CD4-positive, alpha-beta memory T cell (primary cell): ENCODE results near the gene MCM9. TPM values are rescaled to one million over a fixed set of nuclear protein-coding genes. Genes with fewer than 3 reads are reported as not detected.

ENCODE experiments used
- CTCF ChIA-PET: fragments of 350-600 bp; sonication (Branson Sonifier 250); formaldehyde crosslinking; loops from one replicate; lab custom pipeline; 2021; ENCODE audit warnings: inconsistent platforms; ENCODE audit not compliant: partially characterized antibody; lab: Charles Lee
- POLR2A ChIA-PET: fragments of 350-600 bp; sonication (Branson Sonifier 250); formaldehyde crosslinking; loops from one replicate; lab custom pipeline; 2021; ENCODE audit not compliant: partially characterized antibody; lab: Charles Lee
- DNase-seq, 5 donors: peaks; one replicate each; pipeline versions ENCODE4 v3.0.0 to v3.0.0-alpha.2; 2020 to 2022; ENCODE audit warnings: mixed read lengths in 1 of 5
- H3K27ac ChIP-seq: one replicate; pipeline ENCODE4 v1.7.0; 2013; ENCODE audit warnings: low read depth, low read length
- H3K27me3 ChIP-seq: 2 replicates; pipeline ENCODE4 v1.7.0; 2013; ENCODE audit warnings: mild to moderate bottlenecking, low read length, moderate library complexity; ENCODE audit not compliant: insufficient read depth
- H3K36me3 ChIP-seq: 2 replicates; pipeline ENCODE4 v1.7.0; 2013; ENCODE audit warnings: mild to moderate bottlenecking, low read length, moderate library complexity; ENCODE audit not compliant: insufficient read depth
- H3K4me1 ChIP-seq: 2 replicates; pipeline ENCODE4 v1.7.0; 2013; ENCODE audit warnings: mild to moderate bottlenecking, low read length, moderate library complexity; ENCODE audit not compliant: insufficient read depth
- H3K4me3 ChIP-seq, 2 donors: one replicate each; pipeline ENCODE4 v1.7.0; 2013; ENCODE audit warnings: low read length in 2 of 2, mild to moderate bottlenecking in 1 of 2
- H3K9me3 ChIP-seq, 2 donors: one replicate each; pipeline ENCODE4 v1.7.0; 2013; ENCODE audit warnings: low read length in 2 of 2, control low read depth in 1 of 2; ENCODE audit not compliant: control insufficient read depth in 1 of 2
- H3K27ac Mint-ChIP-seq, 7 donors: one replicate each; pipeline ENCODE4 v1.8.0; 2020 to 2021; ENCODE audit warnings: mixed read lengths in 7 of 7, mild to moderate bottlenecking in 6 of 7, inconsistent platforms in 3 of 7, moderate library complexity in 3 of 7
- H3K27me3 Mint-ChIP-seq, 2 donors: one replicate each; pipeline ENCODE4 v1.8.0; 2020 to 2021; ENCODE audit warnings: mixed read lengths in 2 of 2
- H3K36me3 Mint-ChIP-seq, 2 donors: one replicate each; pipeline ENCODE4 v1.8.0; 2020 to 2021; ENCODE audit warnings: mixed read lengths in 2 of 2, inconsistent platforms in 1 of 2, mild to moderate bottlenecking in 1 of 2
- H3K4me1 Mint-ChIP-seq, 4 donors: one replicate each; pipeline ENCODE4 v1.8.0; 2020 to 2021; ENCODE audit warnings: mixed read lengths in 4 of 4, mild to moderate bottlenecking in 1 of 4
- H3K4me3 Mint-ChIP-seq, 8 donors: one replicate each; pipeline ENCODE4 v1.8.0; 2020 to 2021; ENCODE audit warnings: mixed read lengths in 8 of 8, mild to moderate bottlenecking in 7 of 8, moderate library complexity in 6 of 8, inconsistent platforms in 3 of 8
- H3K9me3 Mint-ChIP-seq, 8 donors: one replicate each; pipeline ENCODE4 v1.8.0; 2020 to 2021; ENCODE audit warnings: mixed read lengths in 8 of 8, mild to moderate bottlenecking in 5 of 8, inconsistent platforms in 3 of 8, moderate library complexity in 1 of 8
- intact Hi-C: fragments of 100-400 bp; cut with micrococcal nuclease; formaldehyde crosslinking; loops from one replicate; pipeline ENCODE4 v1.15.1; 2023
- polyA plus RNA-seq, 2 donors: library from polyadenylated mRNA; unstranded; fragments of 300-500 nt; fragmentation: Illumina TruSeq; gene quantifications; one replicate each; pipeline ENCODE4 v1.2.3, GENCODE V29; 2021
- total RNA-seq, 2 experiments: library from RNA; stranded (reverse); gene quantifications; one replicate each; pipeline ENCODE4 v1.2.3, GENCODE V29; 2021

MCM9 gene
- 10 to 100 TPM; 33.8 to 36.6 TPM for total RNA-seq
- polyA plus RNA-seq = 10 to 100 TPM; 11.2 to 15.2 TPM

- POLR2A ChIA-PET = interaction anchor here (0.7 to 3.9 kb wide), 16 partner anchors 26 to 414 kb away, joined by 3 to 65 read pairs (median 6); partner anchors contain the start of genes ASF1A and CEP85L
- peaks cover 4% of the 10 kb centered on the region for H3K36me3 ChIP-seq
- peak within 1 kb of the TSS; percentile 88 to 98 for H3K4me3 ChIP-seq
- Mint-ChIP-seq H3K36me3 (peaks cover 25 to 44% of the 10 kb centered on the region in 2 donors), H3K27ac (peak within 1 kb of the TSS; percentile 89 to 96 (median 93)), H3K9me3 (peaks cover 0 to 3% (median 0%) of the 10 kb centered on the region in 8 donors), H3K27me3 (no peaks in the 10 kb centered on the region), H3K4me3 (peak within 1 kb of the TSS; percentile 90 to 94 (median 91)), H3K4me1 (peaks cover 21 to 43% (median 25%) of the 10 kb centered on the region in 4 donors)
- peak within 1 kb of the TSS; percentile 84 for H3K27ac ChIP-seq
- peaks cover 19% of the 10 kb centered on the region for H3K4me1 ChIP-seq
- H3K27me3 ChIP-seq = no peaks in the 10 kb centered on the region
- H3K9me3 ChIP-seq = no peaks in the 10 kb centered on the region
- peak; percentile 84 to 88 (median 85) for DNase-seq
- intact Hi-C loops = loop anchor here (1.0 to 10.0 kb wide), 4 partner anchors 40 to 416 kb away; partner anchors contain the start of genes ASF1A, CEP85L and FAM184A
- CTCF ChIA-PET = interaction anchor here (1.8 to 2.3 kb wide), 3 partner anchors 40 to 126 kb away, joined by 4 to 7 read pairs (median 6); no protein-coding TSS in a partner anchor
These were observed at the start of gene MCM9 for GRCh38 chr6:118934461-118935330. MCM9 (minus strand) TSS chr6:118935159; CDS start chr6:118931723, 3,436 bp downstream.

DNA sequence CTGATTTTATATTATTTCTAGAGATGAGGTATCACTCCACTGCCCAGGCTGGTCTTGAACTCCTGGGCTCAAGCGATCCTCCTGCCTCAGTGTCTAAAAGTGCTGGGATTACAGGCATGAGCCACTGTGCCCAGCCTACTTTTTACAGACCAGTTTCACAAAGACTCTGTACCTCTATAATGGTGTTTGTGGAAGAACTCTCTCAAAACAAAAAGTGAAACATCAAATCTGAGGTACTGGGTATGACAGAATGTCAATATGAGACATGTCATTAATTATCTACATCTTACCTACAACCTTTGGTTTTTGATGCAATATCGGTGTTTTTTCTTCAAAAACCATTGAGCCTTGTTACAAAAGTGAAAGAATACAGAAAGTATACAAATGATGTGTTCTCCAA, 49.4 kb upstream of the MCM9 start:
- ChIA-PET POLR2A (no interaction called here), CTCF (no interaction called here)
- Mint-ChIP-seq H3K4me3 (no peak overlapping the region), H3K4me1 (no peaks in the 10 kb centered on the region), H3K27me3 (no peaks in the 10 kb centered on the region), H3K27ac (no peak overlapping the region), H3K36me3 (no peaks in the 10 kb centered on the region), H3K9me3 (no peaks in the 10 kb centered on the region)
- Histone ChIP-seq H3K27ac (no peak overlapping the region), H3K27me3 (no peaks in the 10 kb centered on the region), H3K9me3 (no peaks in the 10 kb centered on the region), H3K4me3 (no peak overlapping the region), H3K36me3 (no peaks in the 10 kb centered on the region), H3K4me1 (no peaks in the 10 kb centered on the region)
- intact Hi-C loops = no loop called here
- DNase-seq = no peak

- Histone ChIP-seq H3K9me3 (no peaks in the 10 kb centered on the region), H3K27ac (no peak overlapping the region), H3K27me3 (no peaks in the 10 kb centered on the region), H3K4me1 (no peaks in the 10 kb centered on the region), H3K4me3 (no peak overlapping the region), H3K36me3 (no peaks in the 10 kb centered on the region)
- peaks cover 4 to 10% of the 10 kb centered on the region in 2 donors for H3K36me3 Mint-ChIP-seq
- H3K4me1 Mint-ChIP-seq = no peaks in the 10 kb centered on the region
- CTCF ChIA-PET = interaction anchor here (0.8 kb wide), 1 partner anchor 128 kb away, joined by 3 read pairs; no protein-coding TSS in a partner anchor
- intact Hi-C loops = no loop called here
- no peak overlapping the region for H3K4me3 Mint-ChIP-seq
- H3K27ac Mint-ChIP-seq = no peak overlapping the region
- no peaks in the 10 kb centered on the region for H3K27me3 Mint-ChIP-seq
- POLR2A ChIA-PET = no interaction called here
- no peak for DNase-seq
- H3K9me3 Mint-ChIP-seq = no peaks in the 10 kb centered on the region
These were observed 47.6 kb upstream of the MCM9 start for GRCh38 chr6:118982575-118982911.

DNA sequence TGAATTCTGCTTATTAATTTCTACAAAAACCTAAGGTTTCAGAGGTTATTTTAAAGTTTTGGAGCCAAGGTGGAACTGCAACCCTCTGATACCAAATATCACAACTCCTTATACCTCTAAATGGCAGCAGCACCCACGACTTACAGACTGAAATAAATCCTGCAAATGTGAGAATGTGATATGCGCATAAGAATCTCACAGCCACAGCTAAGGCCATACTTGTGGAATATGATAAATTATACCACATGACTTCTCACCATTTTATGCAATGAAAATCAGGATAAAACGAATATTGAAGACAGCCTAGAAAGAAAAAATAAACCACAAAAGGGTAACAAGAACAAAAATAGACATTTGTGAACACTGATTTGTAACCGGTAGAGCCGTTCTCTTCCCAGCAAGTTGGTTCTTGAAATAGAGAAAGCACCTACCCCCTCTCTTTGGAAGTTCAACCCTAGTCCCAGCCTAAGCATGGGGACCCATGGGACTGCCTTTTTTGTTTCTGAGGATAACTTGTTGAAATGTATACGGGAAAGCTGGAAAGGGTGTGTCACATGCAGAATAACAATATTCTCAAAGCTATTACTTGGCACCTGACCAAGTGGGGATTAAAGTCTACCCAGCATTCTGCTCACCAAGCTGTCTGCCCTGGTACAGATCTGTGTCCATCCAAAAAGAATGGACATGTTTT, 47.1 kb upstream of the MCM9 start:
- Histone ChIP-seq H3K9me3 (no peaks in the 10 kb centered on the region), H3K27ac (no peak overlapping the region), H3K4me1 (no peaks in the 10 kb centered on the region), H3K4me3 (no peak overlapping the region), H3K36me3 (no peaks in the 10 kb centered on the region), H3K27me3 (no peaks in the 10 kb centered on the region)
- ChIA-PET POLR2A (no interaction called here), CTCF (interaction anchor here (0.8 kb wide), 1 partner anchor 129 kb away, joined by 3 read pairs; no protein-coding TSS in a partner anchor)
- no peaks in the 10 kb centered on the region for H3K4me1 Mint-ChIP-seq
- no peak for DNase-seq
- H3K36me3 Mint-ChIP-seq = peaks cover 4 to 11% of the 10 kb centered on the region in 2 donors
- no peaks in the 10 kb centered on the region for H3K9me3 Mint-ChIP-seq
- H3K4me3 Mint-ChIP-seq = no peak overlapping the region
- no peak overlapping the region for H3K27ac Mint-ChIP-seq
- H3K27me3 Mint-ChIP-seq = no peaks in the 10 kb centered on the region
- intact Hi-C loops = no loop called here

- CTCF ChIA-PET = no interaction called here
- intact Hi-C loops = no loop called here
These were observed 45.1 kb upstream of the MCM9 start for GRCh38 chr6:118980063-118980462.

DNA sequence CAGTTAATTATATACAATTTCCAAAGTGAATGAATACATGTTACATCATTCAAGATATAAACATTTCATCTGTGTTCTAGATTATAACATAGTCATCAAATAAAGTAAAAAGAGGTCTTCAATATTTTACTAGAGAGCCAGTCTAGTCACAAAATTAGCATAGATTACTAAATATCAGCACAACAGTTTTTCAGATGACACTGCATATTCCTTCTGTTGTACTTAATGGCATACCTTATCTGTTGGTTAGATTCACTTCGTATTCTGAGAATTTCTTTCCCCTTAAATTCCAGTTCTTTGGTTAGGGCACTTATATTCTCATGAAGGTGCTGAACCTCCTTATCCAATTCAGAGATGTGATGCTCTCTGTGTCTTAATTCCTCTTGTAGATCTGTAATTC, 39.8 kb upstream of the MCM9 start:
- CTCF ChIA-PET = interaction anchor here (14.2 kb wide), 1 partner anchor 135 kb away, joined by 245 read pairs; no protein-coding TSS in a partner anchor
- POLR2A ChIA-PET = no interaction called here
- no peaks in the 10 kb centered on the region for H3K9me3 Mint-ChIP-seq

More at GRCh38 chr6:118980063-118980462, 45.1 kb upstream of the MCM9 start:
- peaks cover 4 to 17% of the 10 kb centered on the region in 2 donors for H3K36me3 Mint-ChIP-seq
- no peak overlapping the region for H3K27ac Mint-ChIP-seq
- Histone ChIP-seq H3K27ac (no peak overlapping the region), H3K9me3 (no peaks in the 10 kb centered on the region), H3K4me3 (no peak overlapping the region), H3K36me3 (no peaks in the 10 kb centered on the region), H3K4me1 (no peaks in the 10 kb centered on the region), H3K27me3 (no peaks in the 10 kb centered on the region)
- DNase-seq = no peak
- no peak overlapping the region for H3K4me3 Mint-ChIP-seq
- H3K9me3 Mint-ChIP-seq = no peaks in the 10 kb centered on the region
- no peaks in the 10 kb centered on the region for H3K4me1 Mint-ChIP-seq
- POLR2A ChIA-PET = no interaction called here
- no peaks in the 10 kb centered on the region for H3K27me3 Mint-ChIP-seq

GRCh38 chr6:118971682-118972081, 36.7 kb upstream of the MCM9 start:
- Histone ChIP-seq H3K4me3 (no peak overlapping the region), H3K27me3 (no peaks in the 10 kb centered on the region), H3K36me3 (no peaks in the 10 kb centered on the region), H3K4me1 (no peaks in the 10 kb centered on the region), H3K9me3 (no peaks in the 10 kb centered on the region), H3K27ac (no peak overlapping the region)
- Mint-ChIP-seq H3K27me3 (no peaks in the 10 kb centered on the region), H3K9me3 (no peaks in the 10 kb centered on the region), H3K36me3 (peaks cover 0 to 4% of the 10 kb centered on the region in 2 donors), H3K4me3 (no peak overlapping the region), H3K4me1 (no peaks in the 10 kb centered on the region), H3K27ac (no peak overlapping the region)
- intact Hi-C loops = no loop called here
- no peak for DNase-seq
- CTCF ChIA-PET = interaction anchor here (14.2 kb wide), 1 partner anchor 138 kb away, joined by 245 read pairs; no protein-coding TSS in a partner anchor
- POLR2A ChIA-PET = no interaction called here

More for the DNA sequence above, 39.8 kb upstream of the MCM9 start:
- Mint-ChIP-seq H3K4me1 (no peaks in the 10 kb centered on the region), H3K36me3 (peaks cover 4 to 18% of the 10 kb centered on the region in 2 donors), H3K27me3 (no peaks in the 10 kb centered on the region), H3K27ac (no peak overlapping the region), H3K4me3 (no peak overlapping the region)
- Histone ChIP-seq H3K9me3 (no peaks in the 10 kb centered on the region), H3K27ac (no peak overlapping the region), H3K4me1 (no peaks in the 10 kb centered on the region), H3K36me3 (no peaks in the 10 kb centered on the region), H3K27me3 (no peaks in the 10 kb centered on the region), H3K4me3 (no peak overlapping the region)
- DNase-seq = no peak
- intact Hi-C loops = no loop called here
